ENCODE data around the gene RPP25L.

DNA sequence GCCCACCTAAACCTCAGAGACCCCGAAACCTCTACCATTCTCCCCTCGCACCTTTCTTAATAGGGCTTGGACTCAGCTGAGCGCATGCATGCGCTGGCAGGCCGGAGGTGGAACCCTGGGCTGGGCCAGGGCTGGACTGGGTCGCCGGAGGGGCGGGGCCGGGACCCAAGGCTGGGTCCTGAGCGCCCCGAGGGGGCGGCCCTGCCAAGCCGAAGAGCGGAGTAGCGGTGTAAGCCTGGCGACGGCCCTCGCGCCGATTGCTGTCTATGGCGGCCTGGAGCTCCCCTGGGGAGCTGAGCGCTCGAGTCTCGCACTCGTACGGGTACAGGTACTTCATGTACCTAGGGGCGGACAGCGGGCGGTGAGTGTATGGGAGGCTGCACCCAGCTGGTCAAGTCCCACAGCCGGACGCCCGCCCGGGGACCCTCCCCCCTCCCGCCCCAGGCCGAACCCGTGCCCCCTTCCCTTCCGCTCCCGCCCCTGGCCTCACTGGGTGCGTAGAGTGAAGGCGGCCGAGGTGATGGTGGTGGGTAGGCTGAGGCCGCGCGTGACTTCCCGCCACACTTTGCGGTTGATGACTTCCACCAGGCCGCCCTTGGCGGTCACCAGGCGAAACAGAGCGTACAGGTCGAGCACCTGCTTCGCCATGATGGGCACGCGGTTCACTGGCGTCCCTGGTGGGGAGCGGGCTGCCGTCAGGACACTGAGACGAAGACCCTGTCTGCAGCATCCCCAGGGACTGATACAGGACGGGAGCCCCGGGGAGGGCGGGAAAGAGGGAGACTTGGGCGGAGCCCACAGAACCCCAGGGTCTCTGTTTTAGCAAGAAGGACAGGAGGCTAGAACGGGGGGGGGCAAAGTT is 11.7 kb upstream of the RPP25L start:
- TF ChIP-seq EZH2 (IDR thresholded peaks at IDR 0.05) (no peak), CTCF (IDR thresholded peaks at IDR 0.05) (no peak), EZH2phosphoT487 (IDR thresholded peaks at IDR 0.05) (no peak)
